HG03060 (cell line): Measurements from ENCODE around the gene STAP2.
"Not testable (repeated sequence)": the region's sequence is repeated elsewhere in the genome, so short reads cannot be mapped to it uniquely, and the experiment has no call there.

Experiments used
- ATAC-seq: cut with Tn5 transposase; IDR thresholded peaks from one replicate; pipeline ENCODE4 v1.9.1; 2021; ENCODE audit warnings: low read depth, moderate number of reproducible peaks; ENCODE audit not compliant: unreplicated experiment

The STAP2 gene

DNA sequence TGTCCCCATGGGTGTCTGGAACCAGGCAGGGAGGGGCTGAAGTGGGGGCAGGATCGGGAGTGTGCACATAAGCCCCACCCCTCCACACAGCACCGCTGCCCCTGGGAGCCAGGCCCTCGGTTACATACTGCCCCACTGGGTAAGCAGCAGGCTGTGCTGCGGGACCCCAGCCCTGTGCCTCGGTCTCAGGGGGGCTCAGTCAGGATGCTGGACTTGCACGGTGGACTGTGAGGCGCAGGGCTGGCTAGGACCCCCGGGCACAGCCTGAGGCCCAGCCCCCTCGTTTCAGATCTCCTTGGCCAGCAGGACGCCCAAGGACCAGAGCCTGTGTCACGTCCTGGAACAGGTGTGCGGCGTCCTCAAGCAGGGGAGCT lies 21.0 kb upstream of the STAP2 start:
- no peak for ATAC-seq

DNA sequence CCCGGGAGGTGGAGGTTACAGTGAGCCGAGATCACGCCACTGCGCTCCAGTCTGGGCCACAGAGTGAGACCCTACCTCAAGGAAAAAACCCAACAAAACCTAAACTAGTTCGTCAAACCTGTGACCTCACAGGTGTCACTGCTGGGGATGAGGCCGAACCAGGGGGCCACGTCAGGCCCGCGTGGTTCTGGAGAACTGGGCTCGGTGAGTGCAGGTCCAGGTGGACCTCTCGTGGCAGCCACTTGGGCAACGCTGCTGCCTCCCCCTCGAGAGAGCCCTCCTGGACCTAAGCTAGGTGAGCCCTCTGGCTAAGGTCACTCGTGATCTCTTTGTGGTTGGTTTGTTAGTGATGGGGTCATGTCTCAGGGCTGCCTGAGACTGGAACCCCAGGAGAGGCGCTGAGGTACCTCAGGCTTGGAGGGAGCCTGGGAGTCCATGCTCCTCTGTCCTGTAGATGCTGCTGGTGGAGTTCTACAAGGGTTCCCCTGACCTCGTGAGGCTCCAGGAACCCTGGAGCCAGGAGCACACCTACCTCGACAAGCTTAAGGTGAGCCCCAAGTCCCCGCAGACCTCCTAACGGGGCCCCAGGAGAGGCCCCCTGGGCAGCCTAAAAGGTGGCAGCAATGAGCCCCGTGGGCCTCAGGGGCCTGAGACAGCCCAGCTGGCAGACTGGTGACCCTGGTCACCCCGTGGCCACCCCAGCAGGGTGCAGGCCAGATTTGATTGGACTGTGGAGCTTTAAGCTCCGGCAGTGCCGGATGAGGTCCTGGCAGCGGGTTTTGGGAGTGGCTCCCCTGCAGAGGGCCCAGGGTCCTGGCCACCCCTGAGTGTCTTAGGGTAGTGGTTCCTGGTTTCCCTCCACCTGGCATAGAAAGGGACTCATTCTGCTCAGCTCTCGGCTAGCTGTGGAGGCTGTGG lies 20.3 kb upstream of the STAP2 start:
- no peak for ATAC-seq

DNA sequence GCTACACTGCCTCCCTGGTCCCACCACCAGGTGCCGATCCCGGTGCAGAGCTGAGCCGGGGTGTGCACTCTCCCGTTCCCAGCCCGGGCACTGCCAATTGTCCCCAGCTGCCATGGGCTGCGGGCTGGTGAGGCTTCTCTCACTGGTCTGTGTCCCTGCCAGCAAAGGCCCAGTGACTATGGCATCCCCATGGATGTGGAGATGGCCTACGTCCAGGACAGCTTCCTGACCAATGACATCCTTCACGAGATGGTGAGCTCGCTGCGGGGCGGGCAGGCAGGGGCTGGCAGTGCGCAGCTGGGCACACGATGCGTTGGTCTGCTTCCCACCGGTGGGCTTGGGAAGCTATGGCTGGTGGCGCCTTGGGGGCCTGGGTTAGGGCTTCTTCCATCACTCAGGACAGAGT lies 19.3 kb upstream of the STAP2 start:
- ATAC-seq, result no peak

DNA sequence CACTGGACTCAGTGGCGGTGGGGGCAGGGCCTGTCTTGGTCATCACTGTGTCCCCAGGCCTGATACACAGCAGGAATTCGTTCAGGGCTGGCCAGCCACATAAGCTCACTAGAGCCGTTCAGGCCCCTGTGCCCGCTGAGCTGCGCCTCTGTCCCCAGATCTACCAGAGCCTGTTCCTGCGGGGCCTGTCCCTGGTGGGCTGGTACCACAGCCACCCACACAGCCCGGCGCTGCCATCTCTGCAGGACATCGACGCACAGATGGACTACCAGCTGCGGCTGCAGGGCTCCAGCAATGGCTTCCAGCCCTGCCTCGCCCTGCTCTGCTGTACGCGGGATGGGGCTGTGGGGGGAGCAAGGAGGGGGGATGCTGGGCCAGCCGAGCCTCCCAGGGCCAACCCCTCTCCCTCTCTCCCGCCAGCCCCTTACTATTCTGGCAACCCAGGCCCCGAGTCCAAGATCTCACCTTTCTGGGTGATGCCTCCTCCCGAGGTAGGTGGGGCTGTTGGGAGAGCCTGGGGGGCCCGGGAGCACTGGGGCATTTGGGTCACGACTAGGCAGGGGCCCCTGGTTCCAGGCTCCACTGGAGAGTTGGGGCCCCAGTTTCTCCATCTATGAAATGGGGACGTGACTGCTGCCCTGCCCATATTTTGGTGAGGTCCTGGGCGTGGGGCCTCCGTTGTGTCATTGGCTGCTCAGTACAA lies 18.6 kb upstream of the STAP2 start:
- no peak for ATAC-seq

DNA sequence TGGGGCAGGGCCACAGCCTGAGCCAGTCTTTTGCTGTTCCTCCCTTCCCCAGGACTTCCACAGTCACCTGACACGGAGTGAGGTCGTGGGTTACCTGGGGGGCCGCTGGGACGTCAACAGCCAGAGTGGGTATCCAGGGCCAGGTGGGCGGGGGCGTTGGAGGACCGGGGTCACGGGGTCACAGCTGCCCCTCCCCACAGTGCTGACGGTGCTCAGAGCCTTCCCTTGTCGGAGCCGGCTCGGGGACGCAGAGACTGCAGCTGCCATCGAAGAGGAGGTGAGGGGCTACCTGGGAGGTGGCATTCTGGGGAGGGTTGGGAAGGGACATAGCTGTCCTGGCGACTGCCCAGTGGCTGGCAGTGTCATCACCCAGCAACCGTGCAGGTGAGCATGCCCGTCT lies 16.3 kb upstream of the STAP2 start:
- ATAC-seq, result no peak

DNA sequence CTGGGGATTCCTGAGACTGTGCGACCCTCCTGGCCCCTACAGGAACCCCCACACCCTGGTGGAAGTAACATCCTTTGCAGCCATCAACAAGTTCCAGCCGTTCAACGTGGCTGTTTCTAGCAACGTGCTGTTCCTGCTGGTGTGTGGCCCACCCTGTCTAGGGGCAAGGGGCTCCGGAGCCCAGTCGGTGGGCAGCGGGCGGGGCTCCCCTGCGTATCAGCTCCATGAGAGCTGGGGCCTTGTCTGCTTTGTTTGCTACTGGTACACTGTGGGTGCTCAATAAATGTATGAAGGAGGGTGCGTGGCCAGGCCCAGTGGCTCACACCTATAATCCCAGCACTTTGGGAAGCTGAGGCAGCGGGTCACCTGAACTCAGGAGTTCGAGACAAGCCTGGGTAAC lies 15.7 kb upstream of the STAP2 start:
- ATAC-seq, result no peak

DNA sequence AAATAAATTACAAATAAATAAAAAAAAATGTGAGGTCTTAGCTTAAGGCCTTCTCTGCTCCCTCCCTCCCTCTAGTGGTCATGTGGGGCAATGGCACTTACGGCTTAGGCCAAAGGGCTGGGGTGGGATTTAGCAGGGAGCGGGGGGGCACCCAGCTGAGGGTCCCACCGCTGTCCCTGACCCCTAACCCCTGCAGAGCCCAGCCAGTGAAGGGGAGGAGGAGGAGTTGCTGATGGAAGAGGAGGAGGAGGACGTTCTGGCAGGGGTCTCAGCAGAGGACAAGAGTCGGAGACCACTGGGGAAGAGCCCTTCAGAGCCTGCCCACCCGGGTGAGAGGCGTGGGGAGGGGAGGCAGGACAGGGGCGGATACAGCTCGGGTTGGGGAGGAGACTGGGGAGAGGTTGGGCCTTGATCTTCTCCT lies 14.1 kb upstream of the STAP2 start:
- ATAC-seq, result no peak

DNA sequence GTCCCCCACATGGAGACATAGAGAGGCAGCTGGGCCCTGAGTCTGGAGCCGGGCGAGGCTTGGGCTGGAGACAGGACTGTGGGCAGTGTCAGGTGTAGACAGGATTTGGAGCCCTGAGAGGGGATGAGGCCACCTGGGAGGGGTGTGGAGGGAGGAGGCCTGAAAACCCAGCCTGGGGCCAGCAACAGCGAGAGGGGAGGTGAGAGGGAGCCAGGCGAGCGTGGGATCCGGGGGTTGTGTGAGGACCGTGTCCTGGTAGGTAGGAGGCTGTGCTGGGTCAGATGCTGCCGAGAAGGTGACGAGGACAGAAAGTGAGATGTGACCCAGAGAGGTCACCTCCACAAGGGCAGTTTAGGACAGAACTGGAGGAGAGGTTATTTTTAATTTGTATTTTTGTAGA lies 12.1 kb upstream of the STAP2 start:
- ATAC-seq, result no peak

DNA sequence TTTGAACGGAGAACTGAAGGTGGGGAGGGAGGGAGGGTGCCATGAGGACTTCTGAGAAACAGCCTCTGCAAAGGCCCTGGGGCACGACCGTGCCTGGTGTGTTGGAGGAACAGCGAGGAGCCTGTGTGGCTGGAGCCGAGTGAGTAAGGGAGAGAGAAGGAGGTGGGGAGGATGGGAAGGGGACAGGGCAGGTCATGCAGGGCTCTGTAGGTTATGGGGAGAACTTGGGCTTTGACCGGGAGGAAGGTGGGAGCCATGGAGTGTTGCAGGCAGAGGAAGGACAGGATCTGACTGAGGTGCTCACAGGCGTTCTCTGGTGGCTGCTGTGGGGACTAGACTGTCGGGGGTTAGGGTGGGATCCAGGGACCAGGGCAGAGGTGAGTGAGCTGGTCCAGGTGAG lies 11.5 kb upstream of the STAP2 start:
- no peak for ATAC-seq

DNA sequence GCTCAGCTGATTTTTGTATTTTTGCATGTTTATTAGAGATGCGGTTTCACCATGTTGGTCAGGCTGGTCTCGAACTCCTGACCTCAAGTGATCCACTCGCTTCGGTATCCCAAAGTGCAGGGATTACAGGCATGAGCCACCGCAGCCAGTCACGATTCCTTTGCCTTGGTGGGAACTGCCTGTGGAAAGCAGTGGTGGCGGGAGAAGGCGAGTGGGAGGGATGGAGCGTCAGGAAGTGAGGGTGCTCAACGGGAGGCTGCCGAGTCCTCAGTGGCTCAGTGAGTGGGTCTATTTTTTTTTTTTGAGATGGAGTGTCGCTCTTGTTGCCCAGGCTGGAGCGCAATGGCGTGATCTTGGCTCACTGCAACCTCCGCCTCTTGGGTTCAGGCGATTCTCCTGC lies 10.6 kb upstream of the STAP2 start:
- not testable (repeated sequence) for ATAC-seq

DNA sequence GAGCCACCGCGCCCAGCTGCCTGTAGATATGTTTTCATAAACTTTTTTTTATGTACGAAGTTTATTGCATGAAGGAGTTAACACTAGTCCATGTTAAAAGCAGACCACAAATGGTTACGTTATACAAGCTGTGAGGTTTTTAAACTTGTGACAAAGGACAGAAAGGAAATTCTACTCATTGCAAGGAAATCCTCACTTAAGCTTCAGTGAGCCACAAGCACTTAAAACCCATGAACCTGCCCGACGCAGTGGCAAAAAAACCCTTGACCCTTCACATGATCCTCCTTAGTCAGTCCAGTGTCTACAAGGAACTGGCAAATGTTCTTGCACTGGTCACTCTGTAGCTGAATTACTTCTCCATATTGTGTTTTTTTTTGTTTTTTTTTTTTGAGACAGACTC lies 8.9 kb upstream of the STAP2 start:
- no peak for ATAC-seq

DNA sequence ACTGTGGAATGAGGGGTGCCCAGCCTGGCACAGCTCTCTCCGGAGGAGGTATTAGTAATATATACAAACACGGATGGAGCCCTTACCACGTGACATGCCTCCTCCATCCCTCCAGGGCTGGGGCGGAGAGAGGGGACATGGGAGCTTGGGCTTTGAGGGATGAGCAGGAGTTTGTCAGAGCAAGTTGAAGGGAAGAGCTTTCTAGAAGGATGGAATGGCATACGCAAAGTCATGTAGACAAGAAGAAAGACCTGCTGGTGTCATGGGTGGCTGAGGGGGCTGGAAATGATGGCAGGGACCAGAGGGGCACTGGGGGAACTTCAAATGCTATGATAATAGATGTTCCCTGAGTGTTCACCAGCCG lies 7.4 kb upstream of the STAP2 start:
- ATAC-seq, result no peak

DNA sequence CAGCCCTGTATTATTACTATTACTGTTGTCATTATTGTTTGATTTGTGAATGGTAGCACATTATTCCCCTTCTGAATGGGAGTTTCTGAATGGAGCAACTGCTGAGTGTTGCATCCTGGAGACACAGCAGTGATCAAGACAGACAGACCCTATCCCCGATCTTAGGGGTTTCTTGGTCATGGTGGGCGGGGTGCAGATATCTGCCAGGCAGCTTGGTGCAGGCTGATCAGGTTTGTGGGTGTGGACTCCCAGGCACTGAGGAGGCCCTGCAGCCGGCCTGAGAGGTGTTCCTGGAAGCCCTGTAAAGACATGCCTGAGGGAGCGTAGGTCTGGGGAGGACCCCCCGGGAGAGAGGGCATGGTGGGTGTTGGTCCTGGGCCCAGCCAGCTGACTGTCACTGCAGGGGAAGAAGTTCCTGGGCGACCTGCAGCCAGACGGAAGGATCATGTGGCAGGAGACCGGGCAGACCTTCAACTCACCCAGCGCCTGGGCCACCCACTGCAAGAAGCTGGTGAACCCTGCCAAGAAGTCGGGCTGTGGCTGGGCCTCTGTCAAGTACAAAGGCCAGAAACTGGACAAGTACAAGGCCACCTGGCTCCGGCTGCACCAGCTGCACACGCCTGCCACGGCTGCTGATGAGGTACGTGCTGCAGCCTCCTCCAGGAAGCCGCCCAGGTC lies 6.9 kb upstream of the STAP2 start:
- no peak for ATAC-seq

DNA sequence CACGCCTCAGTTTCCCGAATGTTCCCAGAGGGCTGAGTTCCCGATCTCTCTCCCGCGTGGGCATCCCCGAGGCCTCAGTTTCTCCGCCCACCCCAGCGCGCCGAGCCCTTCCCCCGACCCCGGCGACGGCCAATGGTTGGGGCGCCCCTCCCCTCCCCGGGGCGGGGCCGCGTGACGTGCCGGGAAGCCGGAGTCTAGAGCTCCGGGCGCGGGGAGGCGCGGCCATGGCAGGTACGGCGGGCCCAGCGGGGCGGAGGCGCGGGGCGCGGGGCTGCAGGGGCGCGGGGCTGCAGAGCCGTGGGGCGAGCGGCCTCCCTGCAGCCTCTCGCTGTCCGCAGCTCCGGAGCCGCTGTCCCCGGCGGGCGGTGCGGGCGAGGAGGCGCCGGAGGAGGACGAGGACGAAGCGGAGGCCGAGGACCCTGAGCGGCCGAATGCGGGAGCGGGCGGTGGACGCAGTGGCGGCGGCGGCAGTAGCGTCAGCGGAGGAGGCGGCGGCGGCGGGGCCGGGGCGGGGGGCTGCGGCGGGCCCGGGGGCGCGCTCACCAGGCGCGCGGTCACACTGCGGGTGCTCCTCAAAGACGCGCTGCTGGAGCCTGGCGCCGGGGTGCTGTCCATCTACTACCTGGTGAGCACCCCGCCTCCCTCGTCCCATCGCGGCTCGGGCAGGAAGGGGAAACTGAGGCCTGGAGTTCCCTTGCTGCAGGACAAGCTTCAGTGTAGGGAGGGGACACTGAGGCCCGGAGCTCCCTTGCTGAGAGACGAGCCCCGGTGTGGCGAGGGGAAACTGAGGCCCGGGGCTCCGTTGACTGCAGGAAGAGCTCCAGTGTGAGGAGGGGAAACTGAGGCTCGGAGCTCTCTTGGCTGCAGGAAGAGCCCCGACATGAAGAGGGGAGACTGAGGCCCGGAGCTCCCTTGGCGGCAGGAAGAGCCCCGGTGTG lies 5.0 kb upstream of the STAP2 start, which contains the start of gene MPND:
Gene MPND (plus strand): TSS at position 193 of the 938 bp plus-strand sequence. CDS start 32 bp downstream, at position 225.
- ATAC-seq, result no peak

DNA sequence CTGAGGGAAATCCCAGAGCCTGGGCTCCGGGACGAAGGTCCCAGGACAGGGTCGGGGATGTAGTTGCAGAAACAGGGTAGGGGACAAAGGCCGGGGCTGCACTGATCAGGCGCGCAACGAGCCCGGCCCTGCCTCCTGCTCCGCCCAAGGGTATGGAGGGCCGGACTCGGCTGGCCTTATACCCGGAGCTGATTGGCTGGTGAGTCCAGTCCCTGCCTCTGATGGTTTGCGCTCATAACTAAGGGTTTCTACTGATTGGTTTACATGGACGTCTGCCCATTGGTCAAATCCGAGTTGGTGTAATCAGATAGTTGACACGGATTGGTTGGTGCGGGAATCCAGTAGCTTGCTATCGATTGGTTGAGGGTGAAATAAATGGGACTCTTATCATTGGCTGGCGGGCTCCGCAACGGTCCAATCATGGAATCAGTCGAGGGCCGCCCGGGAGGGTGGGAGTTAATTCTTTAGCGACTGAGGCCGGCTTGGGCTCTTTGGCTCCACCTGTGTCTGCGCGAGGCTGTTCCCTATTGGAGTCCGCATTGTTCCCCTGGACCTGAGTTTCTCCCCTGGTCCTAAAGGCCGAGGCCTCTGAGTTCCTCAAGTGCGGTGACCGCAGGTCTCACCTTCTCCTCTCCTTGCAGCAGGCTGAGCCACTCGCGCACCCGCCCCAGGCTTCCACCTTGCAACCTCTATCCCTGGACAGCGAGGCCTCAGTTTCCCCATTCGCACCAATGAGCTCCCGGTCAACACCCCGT lies 4.2 kb upstream of the STAP2 start:
- ATAC-seq, result peak; percentile 88

DNA sequence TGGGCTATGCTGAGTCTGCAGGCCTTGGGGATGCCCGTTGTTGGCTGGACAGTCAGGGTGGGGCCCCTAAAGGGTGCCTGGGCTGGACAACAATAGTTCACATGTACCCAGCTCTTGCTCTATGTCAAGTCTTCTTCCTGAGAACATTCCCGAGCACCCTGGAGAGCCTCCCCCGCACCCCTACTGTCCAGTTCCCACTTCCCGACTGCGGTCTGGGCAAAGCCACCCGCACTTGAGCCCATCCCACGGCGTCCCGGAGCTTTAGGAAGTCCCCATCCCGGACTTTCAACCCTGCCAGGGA lies 3.6 kb upstream of the STAP2 start:
- no peak for ATAC-seq

DNA sequence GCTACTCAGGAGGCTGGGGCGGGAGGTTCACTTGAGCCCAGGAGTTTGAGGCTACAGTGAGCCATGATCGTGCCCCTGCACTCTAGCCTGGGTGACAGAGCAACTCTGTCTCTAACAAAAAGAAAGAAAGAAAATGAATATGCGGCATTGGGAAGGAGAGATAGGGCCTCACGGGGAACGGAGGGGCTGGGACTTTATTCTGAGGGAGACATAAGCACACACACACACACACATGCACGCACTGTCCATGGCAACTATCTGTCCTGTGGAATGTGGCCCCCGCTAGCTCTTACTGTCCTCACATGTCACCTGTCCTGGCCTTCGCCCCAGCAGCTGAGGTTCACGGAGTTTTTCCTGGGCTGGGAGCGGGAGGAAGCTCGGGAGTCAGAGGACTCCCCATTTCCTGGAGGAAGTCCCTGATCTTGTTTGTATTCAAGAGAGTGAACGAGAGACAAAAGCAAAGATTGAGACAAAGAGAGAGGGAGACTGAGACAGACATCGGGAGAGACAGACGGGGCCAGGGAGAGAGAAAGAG lies 654 bp downstream of the STAP2 start:
- ATAC-seq, result no peak

DNA sequence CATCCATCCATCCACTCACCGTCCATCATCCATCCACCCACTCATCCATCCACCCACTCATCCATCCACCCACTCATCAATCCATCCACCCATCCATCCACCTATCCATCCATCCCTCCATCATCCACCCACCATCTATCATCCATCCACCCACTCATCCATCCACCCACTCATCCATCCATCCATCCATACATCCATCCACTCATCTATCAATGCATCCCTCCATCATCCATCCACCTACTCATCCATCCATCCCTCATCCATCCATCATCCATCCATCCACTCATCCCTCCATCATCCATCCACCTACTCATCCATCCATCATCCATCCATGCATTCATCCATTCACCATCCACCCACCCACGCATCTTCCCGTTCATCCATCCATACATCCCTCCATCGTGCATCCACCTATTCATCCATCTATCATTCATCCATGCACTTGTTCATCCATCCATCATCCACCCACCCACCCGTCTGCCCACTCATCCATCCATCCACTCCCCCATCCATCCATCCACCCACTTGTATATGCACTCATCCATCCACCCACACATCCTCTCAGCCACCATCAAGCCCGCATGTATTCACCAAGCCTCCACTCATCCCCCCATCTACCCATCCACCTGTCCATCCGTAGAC lies 3.6 kb downstream of the STAP2 start:
- no peak for ATAC-seq

DNA sequence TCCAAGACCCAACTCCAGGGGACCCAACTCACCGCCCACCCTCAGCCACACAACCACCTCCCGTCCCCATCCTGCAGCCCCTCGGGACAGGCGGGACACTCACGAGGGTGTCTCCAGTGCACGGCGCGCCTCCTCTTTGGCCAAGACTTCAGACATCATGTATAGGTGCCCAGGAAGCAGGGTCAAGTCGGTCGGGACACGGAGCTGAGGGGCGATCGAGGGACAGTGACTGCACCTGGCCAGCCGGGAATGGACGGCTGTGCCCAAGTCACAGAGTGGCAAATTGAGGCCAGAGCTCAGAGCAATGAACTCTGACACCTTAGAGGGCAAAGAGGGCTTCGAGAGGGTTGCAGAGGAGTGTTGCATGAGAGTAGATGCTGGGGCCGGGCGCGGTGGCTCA lies 8.8 kb downstream of the STAP2 start:
- no peak for ATAC-seq
